Common myeloid progenitor, CD34-positive (primary cell): Measurements from ENCODE around the gene CNTN4.

Source experiments
- CTCF ChIA-PET: fragments of 350-600 bp; sonication (Branson Sonifier 250); formaldehyde crosslinking; loops from one replicate; lab custom pipeline; 2021; ENCODE audit warnings: antibody characterized with exemption; lab: Charles Lee
- POLR2A ChIA-PET: fragments of 350-600 bp; sonication (Branson Sonifier 250); formaldehyde crosslinking; loops from one replicate; lab custom pipeline; 2021; ENCODE audit warnings: antibody characterized with exemption; lab: Charles Lee
- DNase-seq, 3 donors: peaks; one replicate each; pipeline versions ENCODE4 v3.0.0 to v3.0.0-alpha.2; 2013
- H3K27ac ChIP-seq, 2 experiments: 1 replicate in 1 of 2; 2 replicates in 1 of 2; pipeline ENCODE4 v1.7.0; 2013; ENCODE audit warnings: inconsistent platforms in 2 of 2, low read length in 2 of 2, mild to moderate bottlenecking in 2 of 2, low read depth in 1 of 2, moderate library complexity in 1 of 2; ENCODE audit not compliant: severe bottlenecking in 2 of 2, insufficient read depth in 1 of 2, poor library complexity in 1 of 2
- H3K27me3 ChIP-seq, 5 experiments: replicated peaks in 2 of 5; 1 replicate in 3 of 5; 2 replicates in 2 of 5; pipeline versions ENCODE4 v1.6.1 to v1.7.0; 2013; ENCODE audit warnings: low read length in 4 of 5, mild to moderate bottlenecking in 2 of 5, moderate library complexity in 2 of 5, inconsistent platforms in 1 of 5; ENCODE audit not compliant: insufficient read depth in 5 of 5, control insufficient read depth in 4 of 5
- H3K36me3 ChIP-seq, 4 experiments: 1 replicate in 2 of 4; 2 replicates in 2 of 4; pipeline versions ENCODE4 v1.6.1 to v1.7.0; 2013; ENCODE audit warnings: low read length in 3 of 4, control low read depth in 1 of 4, mild to moderate bottlenecking in 1 of 4; ENCODE audit not compliant: control insufficient read depth in 4 of 4, insufficient read depth in 4 of 4
- H3K4me1 ChIP-seq, 4 experiments: 1 replicate in 3 of 4; 2 replicates in 1 of 4; pipeline versions ENCODE4 v1.6.1 to v1.7.1; 2013; ENCODE audit warnings: low read length in 3 of 4, mild to moderate bottlenecking in 3 of 4, control low read depth in 1 of 4, inconsistent platforms in 1 of 4, moderate library complexity in 1 of 4; ENCODE audit not compliant: control insufficient read depth in 4 of 4, insufficient read depth in 4 of 4; ENCODE audit errors: control extremely low read depth in 1 of 4
- H3K4me3 ChIP-seq, 7 experiments: 1 replicate in 4 of 7; 2 replicates in 3 of 7; pipeline versions ENCODE4 v1.5.1 to v1.7.0; 2013; ENCODE audit warnings: mild to moderate bottlenecking in 7 of 7, low read length in 6 of 7, moderate library complexity in 6 of 7, inconsistent platforms in 2 of 7, low read depth in 2 of 7, control low read depth in 1 of 7; ENCODE audit not compliant: insufficient read depth in 4 of 7, control insufficient read depth in 1 of 7; ENCODE audit errors: extremely low read depth in 1 of 7
- H3K9me3 ChIP-seq, 5 experiments: 1 replicate in 4 of 5; 2 replicates in 1 of 5; pipeline versions ENCODE4 v1.6.1 to v1.7.1; 2013; ENCODE audit warnings: low read length in 4 of 5, mild to moderate bottlenecking in 2 of 5, inconsistent platforms in 1 of 5, low read depth in 1 of 5, moderate library complexity in 1 of 5; ENCODE audit not compliant: control insufficient read depth in 4 of 5, insufficient read depth in 2 of 5; ENCODE audit errors: control extremely low read depth in 1 of 5
- WGBS: methylation state at CpG from one replicate; pipeline ENCODE4 v1.1.5; 2013; ENCODE audit not compliant: insufficient coverage; 5-methylcytosine and 5-hydroxymethylcytosine counted together

CNTN4 gene

DNA sequence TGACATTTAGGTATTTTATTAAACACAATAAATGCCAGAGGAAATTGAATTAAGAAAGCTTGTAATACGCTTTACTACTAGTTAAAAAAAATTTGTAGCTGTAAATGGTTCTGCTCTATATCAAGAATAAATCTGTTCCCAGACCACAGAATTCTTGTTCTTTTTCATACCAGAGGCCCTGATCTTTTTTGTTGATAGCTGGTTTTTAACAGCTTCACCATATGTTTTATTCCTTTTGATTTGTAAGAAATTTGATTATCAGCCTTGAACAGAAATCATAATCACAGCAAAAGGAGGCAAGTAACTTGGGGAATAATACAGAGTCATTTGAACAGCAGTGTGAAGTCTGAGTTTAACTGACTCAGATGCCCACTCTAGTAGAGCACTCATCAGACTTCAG is 202.7 kb downstream of the CNTN4 start:
- ChIA-PET POLR2A (no interaction called here), CTCF (no interaction called here)
- no peak for DNase-seq
- H3K36me3 ChIP-seq: no peaks in the 10 kb centered on the region
- H3K27me3 ChIP-seq: no peaks in the 10 kb centered on the region
- H3K27ac ChIP-seq: no peak overlapping the region
- no peaks in the 10 kb centered on the region for H3K4me1 ChIP-seq
- no CpG with 5 or more reads among the region's 1 CpG for whole genome bisulfite sequencing
- H3K4me3 ChIP-seq: no peak overlapping the region
- H3K9me3 ChIP-seq: no peaks in the 10 kb centered on the region

DNA sequence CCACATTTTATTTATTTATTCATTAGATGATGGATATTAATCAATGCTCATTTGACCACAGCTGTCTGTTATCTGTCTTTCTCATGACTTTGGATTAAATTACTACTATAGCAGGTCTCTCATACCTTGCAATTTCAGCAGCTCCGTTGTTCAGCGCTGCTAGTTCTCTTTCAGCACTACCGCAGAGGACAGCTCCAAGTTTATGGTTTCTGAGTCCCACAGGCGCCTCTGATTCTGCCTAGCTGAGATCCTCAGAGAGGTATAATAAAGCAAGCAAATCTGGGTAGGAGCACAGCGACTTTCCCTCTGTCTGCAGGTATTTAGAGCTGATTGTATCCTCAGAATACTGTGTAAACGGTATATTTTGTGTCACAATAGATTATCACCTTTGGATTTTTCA is 204.9 kb downstream of the CNTN4 start:
- Histone ChIP-seq H3K9me3 (no peaks in the 10 kb centered on the region), H3K36me3 (no peaks in the 10 kb centered on the region), H3K27me3 (no peaks in the 10 kb centered on the region), H3K4me3 (no peak overlapping the region), H3K27ac (no peak overlapping the region), H3K4me1 (no peaks in the 10 kb centered on the region)
- ChIA-PET CTCF (no interaction called here), POLR2A (no interaction called here)
- DNase-seq: peak in 2 of 3 donors; percentile 6 to 11
- 20% methylated on average over 3 of the region's 6 CpGs for WGBS

DNA sequence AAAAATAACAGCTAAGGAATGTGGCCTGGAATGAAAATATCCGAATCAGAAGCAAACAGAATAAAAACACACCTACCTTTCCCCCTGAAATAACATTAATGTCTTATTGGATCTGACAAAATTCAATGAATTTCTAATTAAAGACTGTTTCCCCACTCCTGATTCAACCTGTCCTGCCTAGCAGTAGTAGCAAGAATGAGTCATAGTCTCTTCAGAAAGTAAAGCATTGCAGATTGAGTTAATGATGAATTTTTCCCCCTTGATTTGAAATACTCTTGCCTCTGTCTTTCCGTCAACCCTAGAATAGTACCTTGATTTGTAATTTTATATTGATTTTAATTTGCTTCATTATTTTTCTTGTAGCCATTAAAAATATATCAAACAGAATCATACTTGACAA is 212.4 kb downstream of the CNTN4 start:
- Histone ChIP-seq H3K4me1 (no peaks in the 10 kb centered on the region), H3K9me3 (no peaks in the 10 kb centered on the region), H3K27me3 (no peaks in the 10 kb centered on the region), H3K4me3 (no peak overlapping the region), H3K27ac (no peak overlapping the region), H3K36me3 (no peaks in the 10 kb centered on the region)
- DNase-seq: no peak
- ChIA-PET CTCF (no interaction called here), POLR2A (no interaction called here)
- WGBS: no CpG with 5 or more reads among the region's 2 CpGs

DNA sequence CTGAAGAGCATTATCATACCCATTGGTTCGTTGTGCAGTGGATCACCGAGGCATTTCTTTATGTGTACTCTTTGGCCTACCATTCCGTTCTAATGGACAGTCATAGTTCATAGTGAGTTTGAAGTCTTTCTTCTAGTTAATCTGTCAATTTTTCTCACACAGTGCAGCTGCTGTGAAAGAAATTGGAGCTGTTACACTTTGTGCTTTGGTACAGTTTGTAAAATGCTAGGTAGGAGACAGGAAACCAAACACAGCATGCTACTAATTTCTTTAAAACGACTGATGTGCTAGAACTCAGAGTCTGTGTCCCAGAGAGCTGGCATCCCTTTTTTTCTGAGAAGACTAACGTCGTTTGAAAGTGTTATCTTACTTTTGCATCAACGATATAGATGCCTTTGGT is 218.9 kb downstream of the CNTN4 start:
- ChIA-PET POLR2A (no interaction called here), CTCF (interaction anchor here (1.3 kb wide), 1 partner anchor 15 kb away, joined by 3 read pairs; no protein-coding TSS in a partner anchor)
- H3K36me3 ChIP-seq: no peaks in the 10 kb centered on the region
- 76% methylated on average over 3 of the region's 7 CpGs for WGBS
- no peaks in the 10 kb centered on the region for H3K27me3 ChIP-seq
- DNase-seq: no peak
- no peaks in the 10 kb centered on the region for H3K9me3 ChIP-seq
- no peak overlapping the region for H3K27ac ChIP-seq
- H3K4me3 ChIP-seq: no peak overlapping the region
- H3K4me1 ChIP-seq: no peaks in the 10 kb centered on the region

DNA sequence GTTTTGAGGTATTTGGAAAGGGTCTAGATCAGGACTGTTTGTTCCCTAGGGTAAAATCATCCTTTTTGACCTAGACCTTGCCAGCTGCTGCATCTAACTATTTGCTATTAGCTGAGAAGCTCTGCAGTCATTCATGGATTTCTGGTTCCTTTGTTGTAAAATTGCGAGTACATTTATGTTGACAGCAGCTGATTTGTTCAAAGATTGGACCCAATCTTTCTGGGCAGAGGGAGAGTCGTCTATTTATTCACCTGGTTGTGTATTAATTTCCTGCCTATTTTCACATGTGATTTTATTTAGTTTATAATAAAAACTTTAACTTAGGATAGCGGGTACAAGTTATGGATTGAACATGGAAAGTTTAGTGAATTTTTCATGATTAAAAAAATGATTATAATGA is 236.3 kb downstream of the CNTN4 start:
- 100% methylated on average over 1 of the region's 3 CpGs for WGBS
- H3K9me3 ChIP-seq: no peaks in the 10 kb centered on the region
- CTCF ChIA-PET: no interaction called here
- DNase-seq: no peak
- no peak overlapping the region for H3K4me3 ChIP-seq
- H3K27ac ChIP-seq: no peak overlapping the region
- no peaks in the 10 kb centered on the region for H3K27me3 ChIP-seq
- no peaks in the 10 kb centered on the region for H3K36me3 ChIP-seq
- H3K4me1 ChIP-seq: no peaks in the 10 kb centered on the region
- POLR2A ChIA-PET: no interaction called here

DNA sequence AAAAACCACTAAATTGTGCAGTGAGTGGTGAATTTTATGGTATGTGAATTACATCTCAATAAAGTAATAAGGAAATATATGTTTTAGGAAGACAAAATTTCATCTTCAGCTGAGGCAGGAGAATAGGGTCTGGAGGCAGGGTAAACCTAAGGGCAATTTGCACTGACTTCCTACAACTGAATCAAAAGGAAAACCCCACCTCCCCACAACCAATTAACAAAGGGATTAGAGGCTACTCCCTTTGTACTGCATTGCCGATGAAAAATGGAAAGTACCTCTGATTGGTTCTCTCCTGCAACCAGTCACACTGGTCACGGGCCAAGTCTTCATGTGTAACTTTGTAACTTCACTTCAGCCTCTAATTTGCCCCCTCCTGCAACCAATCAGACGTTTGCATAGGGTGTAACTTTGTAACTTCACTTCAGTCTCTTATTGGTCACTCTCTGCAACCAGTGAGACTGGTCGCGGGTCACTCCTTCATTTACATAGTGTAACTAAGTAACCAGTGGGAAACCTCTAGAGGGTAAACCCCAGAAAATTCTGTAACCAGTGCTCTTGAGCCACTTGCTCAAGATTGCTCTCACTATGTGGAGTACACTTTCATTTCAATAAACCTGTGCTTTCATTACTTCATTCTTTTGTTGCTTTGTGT is 244.5 kb downstream of the CNTN4 start:
- WGBS: 92% methylated on average over 4 of the region's 5 CpGs
- Histone ChIP-seq H3K4me3 (no peak overlapping the region), H3K36me3 (no peaks in the 10 kb centered on the region), H3K9me3 (no peaks in the 10 kb centered on the region), H3K4me1 (no peaks in the 10 kb centered on the region), H3K27me3 (no peaks in the 10 kb centered on the region), H3K27ac (no peak overlapping the region)
- POLR2A ChIA-PET: no interaction called here
- no peak for DNase-seq
- CTCF ChIA-PET: no interaction called here

DNA sequence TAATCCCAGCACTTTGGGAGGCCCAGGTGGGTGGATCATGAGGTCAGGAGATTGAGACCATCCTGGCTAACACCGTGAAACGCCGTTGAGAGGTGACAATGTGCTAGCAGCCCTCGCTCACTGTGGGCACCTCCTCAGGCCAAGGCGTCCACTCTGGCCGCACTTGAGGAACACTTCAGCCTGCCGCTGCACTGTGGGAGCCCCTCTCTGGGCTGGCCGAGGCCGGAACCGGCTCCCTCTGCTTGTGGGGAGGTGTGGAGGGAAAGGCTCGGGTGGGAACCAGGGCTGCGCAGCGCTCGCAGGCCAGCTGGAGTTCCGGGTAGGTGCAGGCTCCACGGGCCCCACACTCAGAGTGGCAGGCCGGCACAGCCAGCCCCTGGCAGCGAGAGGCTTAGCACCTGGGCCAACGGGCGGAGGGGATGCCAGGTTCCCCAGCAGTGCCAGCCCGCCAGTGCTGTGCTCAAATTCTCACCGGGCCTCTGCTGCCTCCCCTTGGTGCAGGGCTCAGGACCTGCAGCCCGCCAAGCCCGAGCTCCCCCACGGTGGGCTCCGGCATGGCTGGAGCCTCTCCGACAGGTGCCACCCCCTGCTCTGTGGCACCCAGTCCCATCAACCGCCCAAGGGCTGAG is 253.6 kb downstream of the CNTN4 start:
- Histone ChIP-seq H3K4me3 (no peak overlapping the region), H3K27me3 (no peaks in the 10 kb centered on the region), H3K9me3 (peaks cover 0 to 1% (median 0%) of the 10 kb centered on the region in 5 experiments), H3K27ac (no peak overlapping the region), H3K36me3 (no peaks in the 10 kb centered on the region), H3K4me1 (no peaks in the 10 kb centered on the region)
- no peak for DNase-seq
- WGBS: 97% methylated on average over 24 of the region's 28 CpGs
- POLR2A ChIA-PET: no interaction called here
- CTCF ChIA-PET: no interaction called here
